NCI-H2171 (cell line): ENCODE data around the gene NELL2.
"Not testable (repeated sequence)": the region's sequence is repeated elsewhere in the genome, so short reads cannot be mapped to it uniquely, and the experiment has no call there.

ENCODE experiments used
- DNase-seq: peaks from one replicate; lab custom pipeline; 2025; lab: John Stamatoyannopoulos, UW

Gene NELL2

GRCh38 chr12:44847888-44848702 lies 28.0 kb downstream of the NELL2 start:
- no peak for DNase-seq

- DNase-seq, result no peak
Measured at GRCh38 chr12:44847403-44847802, 28.7 kb downstream of the NELL2 start.

- DNase-seq, result no peak
Measured at GRCh38 chr12:44846826-44847225, 29.3 kb downstream of the NELL2 start.

- DNase-seq, result no peak
Measured at GRCh38 chr12:44842669-44843068, 33.4 kb downstream of the NELL2 start.

GRCh38 chr12:44839785-44840184 lies 36.3 kb downstream of the NELL2 start:
- DNase-seq, result no peak

GRCh38 chr12:44837114-44837755 lies 38.9 kb downstream of the NELL2 start:
- DNase-seq, result no peak

- DNase-seq, result no peak
Measured at GRCh38 chr12:44835641-44836379, 40.3 kb downstream of the NELL2 start.

GRCh38 chr12:44834996-44835395 lies 41.1 kb downstream of the NELL2 start:
- DNase-seq, result not testable (repeated sequence)

- DNase-seq, result no peak
Measured at GRCh38 chr12:44833561-44833960, 42.6 kb downstream of the NELL2 start.

- DNase-seq, result no peak
Measured at GRCh38 chr12:44830566-44831055, 45.5 kb downstream of the NELL2 start.

GRCh38 chr12:44829045-44829444 lies 47.1 kb downstream of the NELL2 start:
- DNase-seq, result no peak

GRCh38 chr12:44827832-44828438 lies 48.2 kb downstream of the NELL2 start:
- no peak for DNase-seq

- not testable (repeated sequence) for DNase-seq
Measured at GRCh38 chr12:44821702-44822101, 54.4 kb downstream of the NELL2 start.

- no peak for DNase-seq
Measured at GRCh38 chr12:44819884-44820283, 56.2 kb downstream of the NELL2 start.

- DNase-seq, result no peak
Measured at GRCh38 chr12:44817687-44818086, 58.4 kb downstream of the NELL2 start.

- no peak for DNase-seq
Measured at GRCh38 chr12:44816446-44817017, 59.6 kb downstream of the NELL2 start.

GRCh38 chr12:44812062-44812461 lies 64.1 kb downstream of the NELL2 start:
- no peak for DNase-seq

GRCh38 chr12:44804068-44804467 lies 72.0 kb downstream of the NELL2 start:
- DNase-seq, result no peak

- DNase-seq, result no peak
Measured at GRCh38 chr12:44795970-44796369, 80.1 kb downstream of the NELL2 start.

- DNase-seq, result no peak
Measured at GRCh38 chr12:44788731-44789130, 87.4 kb downstream of the NELL2 start.

GRCh38 chr12:44780221-44780790 lies 95.8 kb downstream of the NELL2 start:
- DNase-seq, result no peak

GRCh38 chr12:44779766-44780165 lies 96.3 kb downstream of the NELL2 start:
- DNase-seq, result no peak
